Smooth muscle cell (in vitro differentiated cells): ENCODE results near the gene SGCD. TPM values are rescaled to one million over a fixed set of nuclear protein-coding genes. Genes with fewer than 3 reads are reported as not detected.

ENCODE experiments used
- DNase-seq: peaks from one replicate; lab custom pipeline; 2025; ENCODE audit not compliant: unreplicated experiment; lab: John Stamatoyannopoulos, UW
- H2AFZ ChIP-seq: fragments of 200-600 bp; sonication (generic); 2 replicates; pipeline ENCODE4 v1.6.0; 2016; ENCODE audit warnings: antibody characterized with exemption, low read depth, mild to moderate bottlenecking
- H3F3A ChIP-seq: fragments of 200-600 bp; sonication (generic); 2 replicates; pipeline ENCODE4 v1.6.0; 2017; ENCODE audit warnings: antibody characterized with exemption, low read depth
- H3K27ac ChIP-seq: fragments of 200-600 bp; sonication (generic); 2 replicates; pipeline ENCODE4 v1.5.1; 2016; ENCODE audit warnings: low read depth, mild to moderate bottlenecking
- H3K27me3 ChIP-seq: fragments of 200-600 bp; sonication (generic); 2 replicates; pipeline ENCODE4 v1.6.1; 2016; ENCODE audit warnings: low read depth, mild to moderate bottlenecking
- H3K36me3 ChIP-seq: fragments of 200-600 bp; sonication (generic); 2 replicates; pipeline ENCODE4 v1.5.1; 2016; ENCODE audit warnings: low read depth
- H3K4me1 ChIP-seq: fragments of 200-600 bp; sonication (generic); 2 replicates; pipeline ENCODE4 v1.5.1; 2016; ENCODE audit warnings: low read depth
- H3K4me2 ChIP-seq: fragments of 200-600 bp; sonication (generic); 2 replicates; pipeline ENCODE4 v1.6.0; 2016; ENCODE audit warnings: mild to moderate bottlenecking
- H3K4me3 ChIP-seq: fragments of 200-600 bp; sonication (generic); 2 replicates; pipeline ENCODE4 v1.5.1; 2016; ENCODE audit warnings: mild to moderate bottlenecking
- H3K79me2 ChIP-seq: fragments of 200-600 bp; sonication (generic); 2 replicates; pipeline ENCODE4 v1.6.0; 2016; ENCODE audit warnings: low read depth, mild to moderate bottlenecking
- H3K9ac ChIP-seq: fragments of 200-600 bp; sonication (generic); 2 replicates; pipeline ENCODE4 v1.6.0; 2016; ENCODE audit warnings: low read depth
- H3K9me3 ChIP-seq: fragments of 200-600 bp; sonication (generic); replicated peaks from 2 replicates; pipeline ENCODE4 v1.5.1; 2016; ENCODE audit warnings: low read depth
- H4K20me1 ChIP-seq: fragments of 200-600 bp; sonication (generic); 2 replicates; pipeline ENCODE4 v1.6.0; 2016; ENCODE audit warnings: low read depth
- CTCF ChIP-seq: fragments of 200-600 bp; sonication (generic); IDR thresholded peaks from 2 replicates; pipeline ENCODE4 v1.5.1; 2017; ENCODE audit warnings: borderline replicate concordance, mild to moderate bottlenecking, antibody characterized with exemption; ENCODE audit not compliant: insufficient read depth, poor library complexity, severe bottlenecking
- WGBS: methylation state at CpG from one replicate; pipeline ENCODE4 v1.1.7; 2016; ENCODE audit warnings: low lambda C conversion rate; 5-methylcytosine and 5-hydroxymethylcytosine counted together
- polyA plus RNA-seq: library from polyadenylated mRNA; unstranded; fragments of >200 nt; fragmentation: Nextera tagmentation; extraction: Ambion mirVana; gene quantifications from 2 replicates; pipeline ENCODE4 v1.2.1, GENCODE V29; 2016
- total RNA-seq: library from RNA; depleted of rRNA; stranded (reverse); fragments of >200 nt; gene quantifications from 2 replicates; pipeline ENCODE4 v1.2.3, GENCODE V29; 2014

The SGCD gene
- total and polyA plus RNA-seq, 2 experiments from 2014 or later, result 1.6 to 3.5 TPM

DNA sequence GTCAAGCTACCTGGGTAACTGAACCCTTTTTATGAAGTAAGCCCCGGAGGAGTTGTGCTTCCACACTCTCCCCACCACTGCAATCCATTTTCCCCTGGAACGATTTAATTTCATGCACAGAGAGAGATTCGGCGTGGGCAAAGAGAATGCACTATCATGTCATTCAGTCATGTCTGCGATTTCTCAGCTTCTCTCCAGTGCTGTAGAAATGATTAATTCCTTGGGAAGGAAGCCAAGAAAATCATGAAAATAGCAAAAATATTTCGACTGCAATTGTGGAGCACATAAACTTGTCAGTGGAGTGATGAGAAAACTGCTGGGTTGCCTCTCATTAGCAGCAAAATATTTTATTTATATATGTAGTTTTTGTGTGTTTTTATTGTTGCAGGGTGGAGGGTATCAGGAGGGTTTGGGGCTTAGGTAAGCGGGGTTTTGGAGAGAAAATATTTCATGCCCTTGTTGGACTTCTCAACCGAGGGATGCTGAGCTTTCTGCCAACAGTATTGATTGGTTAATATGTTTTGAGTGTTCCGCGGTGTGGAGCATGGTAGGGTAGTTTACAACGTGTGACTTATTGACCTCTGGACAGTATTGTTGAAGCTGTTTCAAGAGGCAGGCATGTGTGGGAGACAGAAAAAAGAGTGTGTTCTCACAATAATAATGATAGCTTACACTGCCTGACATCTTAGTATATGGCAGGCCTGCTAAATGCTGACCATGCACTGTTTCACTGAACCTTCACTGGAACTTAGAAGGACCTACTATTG is 69.3 kb downstream of the SGCD start:
- no peaks in the 10 kb centered on the region for H3K36me3 ChIP-seq

GRCh38 chr5:156396830-156397081 is 69.8 kb downstream of the SGCD start:
- Histone ChIP-seq H3K9ac (no peak overlapping the region), H3K4me3 (no peak overlapping the region), H4K20me1 (no peaks in the 10 kb centered on the region), H3F3A (peaks cover 2% of the 10 kb centered on the region), H3K27me3 (no peaks in the 10 kb centered on the region), H3K79me2 (no peaks in the 10 kb centered on the region), H3K4me2 (no peak overlapping the region), H3K36me3 (no peaks in the 10 kb centered on the region), H2AFZ (no peak overlapping the region), H3K9me3 (no peaks in the 10 kb centered on the region), H3K4me1 (peaks cover 3% of the 10 kb centered on the region), H3K27ac (no peak overlapping the region)
- WGBS, result 76% methylated on average over 2 of the region's 2 CpGs
- TF ChIP-seq CTCF, result no peak
- DNase-seq, result no peak

More for the DNA sequence above, 69.3 kb downstream of the SGCD start:
- Histone ChIP-seq H3K4me1 (peaks cover 3% of the 10 kb centered on the region), H3K27ac (peak overlapping the region; percentile 57), H2AFZ (no peak overlapping the region), H3K9ac (peak overlapping the region; percentile 7), H3K9me3 (no peaks in the 10 kb centered on the region), H3F3A (peaks cover 2% of the 10 kb centered on the region), H3K79me2 (no peaks in the 10 kb centered on the region), H4K20me1 (no peaks in the 10 kb centered on the region), H3K27me3 (no peaks in the 10 kb centered on the region), H3K4me3 (no peak overlapping the region), H3K4me2 (peak overlapping the region; percentile 52)
- WGBS, result 63% methylated on average over 11 of the region's 11 CpGs
- no peak for TF ChIP-seq CTCF
- no peak for DNase-seq

DNA sequence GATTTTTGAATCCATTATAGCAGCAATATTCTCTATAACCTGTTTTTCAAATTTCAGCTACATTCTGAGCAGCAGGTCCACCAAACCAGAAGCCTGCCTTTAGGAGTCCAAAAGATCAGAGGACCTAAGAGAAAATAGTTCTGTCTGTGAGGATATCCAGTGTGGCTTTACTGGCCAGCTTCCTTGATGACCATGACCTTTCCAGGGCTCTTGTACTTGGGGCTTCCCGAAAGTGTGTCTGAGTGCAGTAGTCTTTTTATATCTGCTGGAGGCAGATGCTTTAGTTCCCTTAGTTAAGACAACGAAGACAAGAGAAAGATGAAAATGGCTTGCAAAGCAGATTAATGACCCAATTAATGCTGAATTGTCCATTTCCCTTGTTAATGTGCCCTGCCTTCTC is 72.4 kb downstream of the SGCD start:
- Histone ChIP-seq H3K9ac (no peak overlapping the region), H4K20me1 (no peaks in the 10 kb centered on the region), H3K9me3 (no peaks in the 10 kb centered on the region), H3F3A (peaks cover 2% of the 10 kb centered on the region), H3K27ac (no peak overlapping the region), H3K36me3 (no peaks in the 10 kb centered on the region), H2AFZ (no peak overlapping the region), H3K79me2 (no peaks in the 10 kb centered on the region), H3K4me1 (peaks cover 3% of the 10 kb centered on the region), H3K4me2 (no peak overlapping the region), H3K27me3 (no peaks in the 10 kb centered on the region), H3K4me3 (no peak overlapping the region)
- TF ChIP-seq CTCF, result no peak
- 98% methylated on average over 2 of the region's 2 CpGs for WGBS
- DNase-seq, result no peak
